Activated CD4-positive, alpha-beta memory T cell treated with anti-CD3 and anti-CD28 coated beads, Interleukin-2, amount 10 ng/mL, durations not matched to agents 7 days and 5 days (primary cell): ENCODE data around the gene FGFBP1. TPM values are rescaled to one million over a fixed set of nuclear protein-coding genes. Genes with fewer than 3 reads are reported as not detected.

Experiments
- CTCF ChIA-PET: fragments of 350-600 bp; sonication (Branson Sonifier 250); formaldehyde crosslinking; loops from one replicate; lab custom pipeline; 2021; ENCODE audit warnings: antibody characterized with exemption, inconsistent platforms; lab: Charles Lee
- POLR2A ChIA-PET: fragments of 350-600 bp; sonication (Branson Sonifier 250); formaldehyde crosslinking; loops from one replicate; lab custom pipeline; 2021; ENCODE audit warnings: antibody characterized with exemption; lab: Charles Lee
- DNase-seq: peaks from one replicate; pipeline ENCODE4 v3.0.0-alpha.2; 2020
- H3K27ac Mint-ChIP-seq: one replicate; pipeline ENCODE4 v1.8.0; 2021; ENCODE audit warnings: mild to moderate bottlenecking, mixed read lengths
- H3K27me3 Mint-ChIP-seq: one replicate; pipeline ENCODE4 v1.8.0; 2021; ENCODE audit warnings: mixed read lengths
- H3K36me3 Mint-ChIP-seq: one replicate; pipeline ENCODE4 v1.8.0; 2021; ENCODE audit warnings: low read depth, mixed read lengths
- H3K4me1 Mint-ChIP-seq: one replicate; pipeline ENCODE4 v1.8.0; 2021; ENCODE audit warnings: mixed read lengths
- H3K4me3 Mint-ChIP-seq: one replicate; pipeline ENCODE4 v1.8.0; 2021; ENCODE audit warnings: mild to moderate bottlenecking, mixed read lengths
- H3K9me3 Mint-ChIP-seq: one replicate; pipeline ENCODE4 v1.8.0; 2021; ENCODE audit warnings: mixed read lengths
- total RNA-seq, 2 experiments: library from RNA; stranded (reverse); gene quantifications; one replicate each; pipeline ENCODE4 v1.2.3, GENCODE V29; 2021

FGFBP1 gene
- total RNA-seq, 2 experiments from 2014 or later = not detected

GRCh38 chr4:15935504-15936402 is 2.8 kb downstream of the FGFBP1 start:
- Mint-ChIP-seq H3K4me1 (peaks cover 1% of the 10 kb centered on the region), H3K36me3 (no peaks in the 10 kb centered on the region), H3K9me3 (no peaks in the 10 kb centered on the region), H3K27me3 (peaks cover 41% of the 10 kb centered on the region), H3K27ac (no peak overlapping the region), H3K4me3 (no peak overlapping the region)
- POLR2A ChIA-PET = no interaction called here
- CTCF ChIA-PET = no interaction called here
- DNase-seq = no peak

GRCh38 chr4:15934259-15934658 is 4.3 kb downstream of the FGFBP1 start:
- no peaks in the 10 kb centered on the region for H3K36me3 Mint-ChIP-seq
- H3K4me3 Mint-ChIP-seq = no peak overlapping the region
- H3K27ac Mint-ChIP-seq = no peak overlapping the region
- H3K4me1 Mint-ChIP-seq = peaks cover 1% of the 10 kb centered on the region
- H3K27me3 Mint-ChIP-seq = peaks cover 42% of the 10 kb centered on the region
- no peaks in the 10 kb centered on the region for H3K9me3 Mint-ChIP-seq
- ChIA-PET POLR2A (interaction anchor here (0.5 kb wide), 1 partner anchor 265 kb away, joined by 3 read pairs; no protein-coding TSS in a partner anchor), CTCF (no interaction called here)
- DNase-seq = no peak

- ChIA-PET CTCF (no interaction called here), POLR2A (no interaction called here)
- Mint-ChIP-seq H3K27me3 (peaks cover 32% of the 10 kb centered on the region), H3K4me1 (no peaks in the 10 kb centered on the region), H3K36me3 (no peaks in the 10 kb centered on the region), H3K27ac (no peak overlapping the region), H3K4me3 (no peak overlapping the region), H3K9me3 (no peaks in the 10 kb centered on the region)
- no peak for DNase-seq
Observed at GRCh38 chr4:15931451-15932210, 6.9 kb downstream of the FGFBP1 start.

GRCh38 chr4:15930314-15930713 is 8.2 kb downstream of the FGFBP1 start:
- POLR2A ChIA-PET = no interaction called here
- no peaks in the 10 kb centered on the region for H3K4me1 Mint-ChIP-seq
- no peak for DNase-seq
- H3K27ac Mint-ChIP-seq = no peak overlapping the region
- no peak overlapping the region for H3K4me3 Mint-ChIP-seq
- CTCF ChIA-PET = no interaction called here
- no peaks in the 10 kb centered on the region for H3K36me3 Mint-ChIP-seq
- peaks cover 32% of the 10 kb centered on the region for H3K27me3 Mint-ChIP-seq
- H3K9me3 Mint-ChIP-seq = no peaks in the 10 kb centered on the region

- H3K4me3 Mint-ChIP-seq = no peak overlapping the region
- H3K4me1 Mint-ChIP-seq = no peaks in the 10 kb centered on the region
- peaks cover 30% of the 10 kb centered on the region for H3K27me3 Mint-ChIP-seq
- CTCF ChIA-PET = no interaction called here
- POLR2A ChIA-PET = no interaction called here
- no peak overlapping the region for H3K27ac Mint-ChIP-seq
- no peak for DNase-seq
- no peaks in the 10 kb centered on the region for H3K36me3 Mint-ChIP-seq
- H3K9me3 Mint-ChIP-seq = no peaks in the 10 kb centered on the region
Observed at GRCh38 chr4:15929540-15929939, 9.0 kb downstream of the FGFBP1 start.

- no peak for DNase-seq
- peaks cover 29% of the 10 kb centered on the region for H3K27me3 Mint-ChIP-seq
- POLR2A ChIA-PET = no interaction called here
Observed at GRCh38 chr4:15928883-15929282, 9.7 kb downstream of the FGFBP1 start.

GRCh38 chr4:15926486-15926885 is 12.1 kb downstream of the FGFBP1 start:
- Mint-ChIP-seq H3K9me3 (no peaks in the 10 kb centered on the region), H3K36me3 (no peaks in the 10 kb centered on the region), H3K4me1 (no peaks in the 10 kb centered on the region), H3K27me3 (peaks cover 29% of the 10 kb centered on the region), H3K27ac (no peak overlapping the region), H3K4me3 (no peak overlapping the region)
- CTCF ChIA-PET = interaction anchor here (1.7 kb wide), 1 partner anchor 44 kb away, joined by 4 read pairs; no protein-coding TSS in a partner anchor
- DNase-seq = no peak
- POLR2A ChIA-PET = no interaction called here

More at GRCh38 chr4:15928883-15929282, 9.7 kb downstream of the FGFBP1 start:
- H3K36me3 Mint-ChIP-seq = no peaks in the 10 kb centered on the region
- no peaks in the 10 kb centered on the region for H3K9me3 Mint-ChIP-seq
- no peaks in the 10 kb centered on the region for H3K4me1 Mint-ChIP-seq
- CTCF ChIA-PET = no interaction called here
- no peak overlapping the region for H3K4me3 Mint-ChIP-seq
- no peak overlapping the region for H3K27ac Mint-ChIP-seq

- no peak overlapping the region for H3K4me3 Mint-ChIP-seq
- no peak overlapping the region for H3K27ac Mint-ChIP-seq
- CTCF ChIA-PET = interaction anchor here (1.7 kb wide), 1 partner anchor 43 kb away, joined by 4 read pairs; no protein-coding TSS in a partner anchor
- H3K36me3 Mint-ChIP-seq = no peaks in the 10 kb centered on the region
- no peaks in the 10 kb centered on the region for H3K4me1 Mint-ChIP-seq
- DNase-seq = no peak
- peaks cover 25% of the 10 kb centered on the region for H3K27me3 Mint-ChIP-seq
- no peaks in the 10 kb centered on the region for H3K9me3 Mint-ChIP-seq
- POLR2A ChIA-PET = no interaction called here
Observed at GRCh38 chr4:15925830-15926229, 12.7 kb downstream of the FGFBP1 start.

GRCh38 chr4:15921592-15921932 is 17.0 kb downstream of the FGFBP1 start:
- POLR2A ChIA-PET = no interaction called here
- no peak overlapping the region for H3K4me3 Mint-ChIP-seq

GRCh38 chr4:15920723-15921591 is 17.6 kb downstream of the FGFBP1 start:
- ChIA-PET POLR2A (no interaction called here), CTCF (no interaction called here)
- no peak overlapping the region for H3K27ac Mint-ChIP-seq
- no peak overlapping the region for H3K4me3 Mint-ChIP-seq
- peaks cover 35% of the 10 kb centered on the region for H3K27me3 Mint-ChIP-seq
- no peaks in the 10 kb centered on the region for H3K9me3 Mint-ChIP-seq
- H3K36me3 Mint-ChIP-seq = no peaks in the 10 kb centered on the region
- no peaks in the 10 kb centered on the region for H3K4me1 Mint-ChIP-seq
- no peak for DNase-seq

More at GRCh38 chr4:15921592-15921932, 17.0 kb downstream of the FGFBP1 start:
- no peaks in the 10 kb centered on the region for H3K9me3 Mint-ChIP-seq
- CTCF ChIA-PET = no interaction called here
- H3K4me1 Mint-ChIP-seq = no peaks in the 10 kb centered on the region
- DNase-seq = no peak
- H3K36me3 Mint-ChIP-seq = no peaks in the 10 kb centered on the region
- H3K27me3 Mint-ChIP-seq = peaks cover 34% of the 10 kb centered on the region
- no peak overlapping the region for H3K27ac Mint-ChIP-seq

GRCh38 chr4:15918484-15919129 is 19.9 kb downstream of the FGFBP1 start:
- H3K27me3 Mint-ChIP-seq = peaks cover 40% of the 10 kb centered on the region

GRCh38 chr4:15917297-15917696 is 21.2 kb downstream of the FGFBP1 start:
- Mint-ChIP-seq H3K27me3 (peaks cover 36% of the 10 kb centered on the region), H3K36me3 (no peaks in the 10 kb centered on the region), H3K9me3 (no peaks in the 10 kb centered on the region), H3K4me3 (no peak overlapping the region), H3K27ac (no peak overlapping the region), H3K4me1 (peaks cover 3% of the 10 kb centered on the region)
- POLR2A ChIA-PET = no interaction called here
- DNase-seq = no peak
- CTCF ChIA-PET = no interaction called here

More at GRCh38 chr4:15918484-15919129, 19.9 kb downstream of the FGFBP1 start:
- H3K4me3 Mint-ChIP-seq = no peak overlapping the region
- H3K4me1 Mint-ChIP-seq = peaks cover 3% of the 10 kb centered on the region
- DNase-seq = no peak
- H3K27ac Mint-ChIP-seq = no peak overlapping the region
- CTCF ChIA-PET = no interaction called here
- H3K9me3 Mint-ChIP-seq = no peaks in the 10 kb centered on the region
- no peaks in the 10 kb centered on the region for H3K36me3 Mint-ChIP-seq
- POLR2A ChIA-PET = no interaction called here
